GM23338 (cell line): ENCODE results near the gene NFIA. TPM values are rescaled to one million over a fixed set of nuclear protein-coding genes. Genes with fewer than 3 reads are reported as not detected.

Experiments
- ATAC-seq: fragments of 200-7000 bp; cut with Tn5 transposase; 3 replicates; pipeline ENCODE4 v1.9.1; 2020
- DNase-seq: peaks from one replicate; pipeline ENCODE4 v3.0.0-alpha.2; 2015; ENCODE audit warnings: low spot score
- H2AFZ ChIP-seq: fragments of 200-600 bp; sonication (generic); 2 replicates; pipeline ENCODE4 v1.8.0; 2016; ENCODE audit warnings: antibody characterized with exemption, mild to moderate bottlenecking, moderate library complexity
- H3F3A ChIP-seq: fragments of 200-600 bp; sonication (generic); replicated peaks from 2 replicates; pipeline ENCODE4 v1.8.0; 2017; ENCODE audit warnings: antibody characterized with exemption, mixed run types, low read depth
- H3K27ac ChIP-seq: fragments of 200-600 bp; sonication (generic); 2 replicates; pipeline ENCODE4 v1.6.1; 2016; ENCODE audit warnings: low read depth
- H3K27me3 ChIP-seq: fragments of 200-600 bp; sonication (generic); 2 replicates; pipeline ENCODE4 v1.8.0; 2016; ENCODE audit warnings: mild to moderate bottlenecking, mixed run types, moderate library complexity; ENCODE audit not compliant: insufficient read depth
- H3K36me3 ChIP-seq: fragments of 200-600 bp; sonication (generic); 2 replicates; pipeline ENCODE4 v1.8.0; 2016; ENCODE audit warnings: mild to moderate bottlenecking; ENCODE audit not compliant: insufficient read depth
- H3K4me1 ChIP-seq: fragments of 200-600 bp; sonication (generic); 2 replicates; pipeline ENCODE4 v1.8.0; 2016; ENCODE audit warnings: mild to moderate bottlenecking, moderate library complexity; ENCODE audit not compliant: insufficient read depth
- H3K4me2 ChIP-seq: fragments of 200-600 bp; sonication (generic); 2 replicates; pipeline ENCODE4 v1.7.1; 2017; ENCODE audit warnings: mixed run types
- H3K4me3 ChIP-seq: fragments of 200-600 bp; sonication (generic); 2 replicates; pipeline ENCODE4 v1.6.1; 2016; ENCODE audit warnings: mixed run types
- H3K79me2 ChIP-seq: fragments of 200-600 bp; sonication (generic); replicated peaks from 2 replicates; pipeline ENCODE4 v1.8.0; 2017; ENCODE audit warnings: mild to moderate bottlenecking; ENCODE audit not compliant: insufficient read depth
- H3K9me2 ChIP-seq: fragments of 200-600 bp; sonication (generic); 2 replicates; pipeline ENCODE4 v1.8.0; 2017; ENCODE audit not compliant: insufficient read depth
- H4K20me1 ChIP-seq: fragments of 200-600 bp; sonication (generic); replicated peaks from 2 replicates; pipeline ENCODE4 v1.8.0; 2017; ENCODE audit warnings: mild to moderate bottlenecking; ENCODE audit not compliant: insufficient read depth
- H3K27ac Mint-ChIP-seq: 2 replicates; pipeline ENCODE4 v1.8.0; 2020; ENCODE audit warnings: inconsistent platforms, mild to moderate bottlenecking, moderate library complexity, mixed read lengths
- H3K27me3 Mint-ChIP-seq: 3 replicates; pipeline ENCODE4 v1.8.0; 2022; ENCODE audit warnings: low read depth, mild to moderate bottlenecking, moderate library complexity, mixed read lengths, inconsistent platforms; ENCODE audit not compliant: insufficient read depth, poor library complexity
- H3K36me3 Mint-ChIP-seq: 3 replicates; pipeline ENCODE4 v1.8.0; 2021; ENCODE audit warnings: low read depth, mild to moderate bottlenecking, inconsistent platforms, moderate library complexity, mixed read lengths
- H3K4me1 Mint-ChIP-seq: 3 replicates; pipeline ENCODE4 v1.8.0; 2020; ENCODE audit warnings: mild to moderate bottlenecking, inconsistent platforms, mixed read lengths
- H3K4me3 Mint-ChIP-seq: 3 replicates; pipeline ENCODE4 v1.8.0; 2021; ENCODE audit warnings: moderate library complexity, mild to moderate bottlenecking, inconsistent platforms, mixed read lengths
- H3K9me3 Mint-ChIP-seq: 3 replicates; pipeline ENCODE4 v1.8.0; 2020; ENCODE audit warnings: moderate library complexity, mild to moderate bottlenecking, inconsistent platforms, mixed read lengths
- CREB1 ChIP-seq: fragments of 250-450 bp; sonication (Bioruptor Pico); IDR thresholded peaks from 2 replicates; pipeline ENCODE4 v1.5.0; 2020; ENCODE audit warnings: low read depth, mild to moderate bottlenecking, moderate library complexity
- EZH2phosphoT487 ChIP-seq: fragments of 200-600 bp; sonication (generic); IDR thresholded peaks from one replicate; pipeline ENCODE4 v1.8.1; 2018; ENCODE audit warnings: antibody characterized with exemption; ENCODE audit not compliant: unreplicated experiment
- NANOG ChIP-seq: IDR thresholded peaks from 2 replicates; pipeline ENCODE4 v1.6.1; 2016; ENCODE audit warnings: antibody characterized with exemption, borderline replicate concordance
- REST ChIP-seq: IDR thresholded peaks from one replicate; pipeline ENCODE4 v1.6.1; 2018; ENCODE audit warnings: antibody characterized with exemption; ENCODE audit not compliant: unreplicated experiment
- STAT1 ChIP-seq: IDR thresholded peaks from one replicate; pipeline ENCODE4 v1.6.1; 2016; ENCODE audit warnings: antibody characterized with exemption; ENCODE audit not compliant: unreplicated experiment
- ZNF114 ChIP-seq: fragments of 250-450 bp; sonication (Bioruptor Pico); IDR thresholded peaks from 2 replicates; pipeline ENCODE4 v1.5.0; 2020; ENCODE audit warnings: mild to moderate bottlenecking, moderate library complexity
- ZNF331 ChIP-seq: fragments of 250-450 bp; sonication (Bioruptor Pico); IDR thresholded peaks from 2 replicates; pipeline ENCODE4 v1.5.0; 2020; ENCODE audit warnings: low read depth, mild to moderate bottlenecking, moderate library complexity
- ZNF462 ChIP-seq: fragments of 250-450 bp; sonication (Bioruptor Pico); IDR thresholded peaks from 2 replicates; pipeline ENCODE4 v1.5.0; 2020; ENCODE audit warnings: mild to moderate bottlenecking, moderate library complexity
- polyA plus RNA-seq: library from polyadenylated mRNA; unstranded; fragments of >200 nt; fragmentation: Nextera tagmentation; extraction: Ambion mirVana; gene quantifications from 2 replicates; pipeline ENCODE4 v1.2.1, GENCODE V29; 2016
- total RNA-seq: library from RNA; depleted of rRNA; stranded (reverse); fragments of >200 nt; shearing (Covaris generic); gene quantifications from 2 replicates; pipeline ENCODE4 v1.2.3, GENCODE V29; 2014
- TF ChIP-seq, protein P1 (sequence below), 2 experiments: fragments of 200-600 bp in 1 of 2; sonication (generic) in 1 of 2; conservative IDR thresholded peaks; 2 replicates each; pipeline versions ENCODE4 v1.5.1 to v1.6.1; 2016 to 2017; ENCODE audit warnings: antibody characterized with exemption in 2 of 2, low read depth in 2 of 2, mild to moderate bottlenecking in 2 of 2, moderate library complexity in 1 of 2
- TF ChIP-seq, protein P2 (sequence below): IDR thresholded peaks from 2 replicates; pipeline ENCODE4 v1.6.1; 2016; ENCODE audit warnings: antibody characterized with exemption

Gene NFIA
- total and polyA plus RNA-seq, 2 experiments from 2014 or later = 0.97 to 2.3 TPM

- Mint-ChIP-seq H3K27ac (no peak overlapping the region), H3K27me3 (peaks cover 2% of the 10 kb centered on the region), H3K36me3 (no peaks in the 10 kb centered on the region), H3K9me3 (no peaks in the 10 kb centered on the region), H3K4me1 (peaks cover 10% of the 10 kb centered on the region; the same call in 2 of the 3 replicates), H3K4me3 (no peak overlapping the region)
- Histone ChIP-seq H3F3A (no peaks in the 10 kb centered on the region), H4K20me1 (no peaks in the 10 kb centered on the region), H3K27ac (no peak overlapping the region), H3K4me1 (no peaks in the 10 kb centered on the region; the same call in 1 of the 2 replicates), H3K9me2 (no peaks in the 10 kb centered on the region), H3K36me3 (no peaks in the 10 kb centered on the region), H3K27me3 (no peaks in the 10 kb centered on the region), H2AFZ (no peak overlapping the region), H3K4me2 (no peak overlapping the region), H3K4me3 (no peak overlapping the region), H3K79me2 (no peaks in the 10 kb centered on the region)
- ATAC-seq (peak; percentile 65), DNase-seq (no peak)
- TF ChIP-seq, protein P1, sequence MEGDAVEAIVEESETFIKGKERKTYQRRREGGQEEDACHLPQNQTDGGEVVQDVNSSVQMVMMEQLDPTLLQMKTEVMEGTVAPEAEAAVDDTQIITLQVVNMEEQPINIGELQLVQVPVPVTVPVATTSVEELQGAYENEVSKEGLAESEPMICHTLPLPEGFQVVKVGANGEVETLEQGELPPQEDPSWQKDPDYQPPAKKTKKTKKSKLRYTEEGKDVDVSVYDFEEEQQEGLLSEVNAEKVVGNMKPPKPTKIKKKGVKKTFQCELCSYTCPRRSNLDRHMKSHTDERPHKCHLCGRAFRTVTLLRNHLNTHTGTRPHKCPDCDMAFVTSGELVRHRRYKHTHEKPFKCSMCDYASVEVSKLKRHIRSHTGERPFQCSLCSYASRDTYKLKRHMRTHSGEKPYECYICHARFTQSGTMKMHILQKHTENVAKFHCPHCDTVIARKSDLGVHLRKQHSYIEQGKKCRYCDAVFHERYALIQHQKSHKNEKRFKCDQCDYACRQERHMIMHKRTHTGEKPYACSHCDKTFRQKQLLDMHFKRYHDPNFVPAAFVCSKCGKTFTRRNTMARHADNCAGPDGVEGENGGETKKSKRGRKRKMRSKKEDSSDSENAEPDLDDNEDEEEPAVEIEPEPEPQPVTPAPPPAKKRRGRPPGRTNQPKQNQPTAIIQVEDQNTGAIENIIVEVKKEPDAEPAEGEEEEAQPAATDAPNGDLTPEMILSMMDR (conservative IDR thresholded peaks at IDR 0.05; ENCODE audit: low read depth in 2 of 2) = no peak
- TF ChIP-seq ZNF462 (CRISPR knock-in tag) = no peak
- TF ChIP-seq NANOG = no peak
- TF ChIP-seq, protein P2, sequence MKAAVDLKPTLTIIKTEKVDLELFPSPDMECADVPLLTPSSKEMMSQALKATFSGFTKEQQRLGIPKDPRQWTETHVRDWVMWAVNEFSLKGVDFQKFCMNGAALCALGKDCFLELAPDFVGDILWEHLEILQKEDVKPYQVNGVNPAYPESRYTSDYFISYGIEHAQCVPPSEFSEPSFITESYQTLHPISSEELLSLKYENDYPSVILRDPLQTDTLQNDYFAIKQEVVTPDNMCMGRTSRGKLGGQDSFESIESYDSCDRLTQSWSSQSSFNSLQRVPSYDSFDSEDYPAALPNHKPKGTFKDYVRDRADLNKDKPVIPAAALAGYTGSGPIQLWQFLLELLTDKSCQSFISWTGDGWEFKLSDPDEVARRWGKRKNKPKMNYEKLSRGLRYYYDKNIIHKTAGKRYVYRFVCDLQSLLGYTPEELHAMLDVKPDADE = no peak
- TF ChIP-seq CREB1 (CRISPR knock-in tag) = no peak
- TF ChIP-seq STAT1 = no peak
- no peak for TF ChIP-seq REST
- no peak for TF ChIP-seq ZNF114 (CRISPR knock-in tag)
- no peak for TF ChIP-seq EZH2phosphoT487
- no peak for TF ChIP-seq ZNF331 (CRISPR knock-in tag)
These were observed 116.2 kb downstream of the NFIA start for GRCh38 chr1:61198554-61198953.
